Uterus (tissue), 4 donors: ENCODE measurements around the gene RGS7. TPM values are rescaled to one million over a fixed set of nuclear protein-coding genes. Genes with fewer than 3 reads are reported as not detected.

Experiments used
- DNase-seq, 2 donors: peaks; one replicate each; pipeline ENCODE4 v3.0.0-alpha.2; 2019 to 2020
- H3K27ac ChIP-seq, 2 donors: fragments of 200-600 bp; sonication (generic); 1 replicate in 1 of 2; 2 replicates in 1 of 2; pipeline ENCODE4 v1.5.1; 2016 to 2018
- H3K27me3 ChIP-seq, 2 donors: fragments of 200-600 bp; sonication (generic); one replicate each; pipeline ENCODE4 v1.5.1; 2018 to 2019; ENCODE audit warnings: control low read depth in 1 of 2
- H3K36me3 ChIP-seq, 2 donors: fragments of 200-600 bp; sonication (generic); one replicate each; pipeline ENCODE4 v1.5.1; 2019; ENCODE audit warnings: control low read depth in 1 of 2
- H3K4me1 ChIP-seq, 2 donors: fragments of 200-600 bp; sonication (generic); one replicate each; pipeline ENCODE4 v1.5.1; 2018 to 2019; ENCODE audit warnings: control low read depth in 1 of 2
- H3K4me3 ChIP-seq, 2 donors: fragments of 200-600 bp; sonication (generic); 1 replicate in 1 of 2; 2 replicates in 1 of 2; pipeline ENCODE4 v1.5.1; 2018 to 2019; ENCODE audit warnings: mild to moderate bottlenecking in 1 of 2
- H3K9me3 ChIP-seq, 2 donors: fragments of 200-600 bp; sonication (generic); one replicate each; pipeline ENCODE4 v1.5.1; 2019; ENCODE audit warnings: control low read depth in 1 of 2
- POLR2A ChIP-seq, 2 donors: fragments of 450-650 bp; IDR thresholded peaks; one replicate each; pipeline ENCODE4 v1.6.1; 2016; ENCODE audit warnings: antibody characterized with exemption in 2 of 2, mild to moderate bottlenecking in 1 of 2, moderate library complexity in 1 of 2
- intact Hi-C: fragments of 100-400 bp; cut with DNase I; formaldehyde crosslinking; loops from one replicate; pipeline ENCODE4 v1.15.1; 2023; ENCODE audit warnings: low total_unique reads
- total RNA-seq, 4 donors: library from RNA; depleted of rRNA in 3 of 4; stranded (reverse); fragments of >200 nt in 3 of 4; gene quantifications; one replicate each; pipeline versions ENCODE4 v1.1.0 to v1.2.4, GENCODE V29; 2014 to 2023
- TF ChIP-seq, protein P1 (sequence below), 4 experiments: fragments of 200-600 bp in 2 of 4; fragments of 450-650 bp in 2 of 4; sonication (generic) in 2 of 4; IDR thresholded peaks; one replicate each; pipeline ENCODE4 v1.5.1; 2016 to 2019; ENCODE audit warnings: antibody characterized with exemption in 4 of 4, mild to moderate bottlenecking in 2 of 4, moderate library complexity in 1 of 4
- donor health status: DM: yes; HTN: yes; CAD: no.

RGS7 gene
- total RNA-seq, 4 donors from 2014 or later: 0.62 TPM; not detected in 3

DNA sequence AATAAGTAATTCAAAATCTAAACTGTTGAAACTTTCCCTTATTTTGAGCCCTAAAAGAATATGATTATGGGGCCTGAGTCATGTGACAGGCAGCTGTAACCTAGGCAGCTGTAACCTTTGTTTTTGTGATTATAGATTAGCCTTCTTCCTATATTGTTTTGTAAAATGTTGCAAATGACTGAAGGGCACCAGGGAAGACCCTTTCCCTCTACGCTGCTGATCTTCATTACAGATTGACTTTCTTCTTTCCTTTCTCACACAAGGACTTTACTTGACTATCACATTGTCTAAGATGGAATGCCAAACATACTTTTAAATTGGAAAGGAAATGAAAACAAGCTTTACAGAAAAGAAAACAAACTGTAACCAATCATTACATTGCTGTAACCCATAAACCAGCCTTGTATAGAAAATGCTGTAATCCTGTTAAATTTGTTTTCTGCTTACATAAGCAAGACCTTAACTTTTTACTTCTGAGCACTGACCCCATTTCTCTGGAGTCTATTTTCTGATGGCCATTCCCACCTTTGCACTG is 242.2 kb downstream of the RGS7 start:
- H3K9me3 ChIP-seq: no peaks in the 10 kb centered on the region
- H3K36me3 ChIP-seq: no peaks in the 10 kb centered on the region
- no peak for DNase-seq
- intact Hi-C loops: no loop called here
- H3K4me1 ChIP-seq: no peaks in the 10 kb centered on the region
- no peak overlapping the region for H3K27ac ChIP-seq
- TF ChIP-seq, protein P1, sequence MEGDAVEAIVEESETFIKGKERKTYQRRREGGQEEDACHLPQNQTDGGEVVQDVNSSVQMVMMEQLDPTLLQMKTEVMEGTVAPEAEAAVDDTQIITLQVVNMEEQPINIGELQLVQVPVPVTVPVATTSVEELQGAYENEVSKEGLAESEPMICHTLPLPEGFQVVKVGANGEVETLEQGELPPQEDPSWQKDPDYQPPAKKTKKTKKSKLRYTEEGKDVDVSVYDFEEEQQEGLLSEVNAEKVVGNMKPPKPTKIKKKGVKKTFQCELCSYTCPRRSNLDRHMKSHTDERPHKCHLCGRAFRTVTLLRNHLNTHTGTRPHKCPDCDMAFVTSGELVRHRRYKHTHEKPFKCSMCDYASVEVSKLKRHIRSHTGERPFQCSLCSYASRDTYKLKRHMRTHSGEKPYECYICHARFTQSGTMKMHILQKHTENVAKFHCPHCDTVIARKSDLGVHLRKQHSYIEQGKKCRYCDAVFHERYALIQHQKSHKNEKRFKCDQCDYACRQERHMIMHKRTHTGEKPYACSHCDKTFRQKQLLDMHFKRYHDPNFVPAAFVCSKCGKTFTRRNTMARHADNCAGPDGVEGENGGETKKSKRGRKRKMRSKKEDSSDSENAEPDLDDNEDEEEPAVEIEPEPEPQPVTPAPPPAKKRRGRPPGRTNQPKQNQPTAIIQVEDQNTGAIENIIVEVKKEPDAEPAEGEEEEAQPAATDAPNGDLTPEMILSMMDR (IDR thresholded peaks at IDR 0.05): no peak
- TF ChIP-seq POLR2A (IDR thresholded peaks at IDR 0.05): no peak
- no peak overlapping the region for H3K4me3 ChIP-seq
- no peaks in the 10 kb centered on the region for H3K27me3 ChIP-seq

DNA sequence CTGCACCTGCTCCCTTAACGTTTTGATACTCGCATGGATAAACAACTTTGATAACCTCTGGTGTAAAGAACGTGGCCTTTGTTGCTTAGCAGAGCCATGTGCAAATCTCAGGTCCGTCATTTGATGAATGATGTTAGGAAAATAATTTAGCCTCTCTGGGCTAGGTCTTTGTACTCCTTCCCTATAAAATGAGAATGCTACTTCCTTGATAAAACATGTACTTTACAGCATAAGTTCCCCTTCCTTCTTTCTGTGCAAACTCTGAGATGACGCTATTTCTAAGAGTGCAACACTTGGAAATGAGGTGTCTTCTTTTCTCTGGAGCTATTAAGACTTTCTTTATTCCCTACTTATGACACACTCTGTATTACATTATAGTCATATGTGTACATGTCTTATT is 243.4 kb downstream of the RGS7 start:
- TF ChIP-seq, protein P1 (IDR thresholded peaks at IDR 0.05): no peak
- no peak for TF ChIP-seq POLR2A (IDR thresholded peaks at IDR 0.05)
- Histone ChIP-seq H3K4me3 (no peak overlapping the region), H3K9me3 (no peaks in the 10 kb centered on the region), H3K27me3 (no peaks in the 10 kb centered on the region), H3K4me1 (no peaks in the 10 kb centered on the region), H3K36me3 (no peaks in the 10 kb centered on the region), H3K27ac (no peak overlapping the region)
- intact Hi-C loops: no loop called here
- no peak for DNase-seq

DNA sequence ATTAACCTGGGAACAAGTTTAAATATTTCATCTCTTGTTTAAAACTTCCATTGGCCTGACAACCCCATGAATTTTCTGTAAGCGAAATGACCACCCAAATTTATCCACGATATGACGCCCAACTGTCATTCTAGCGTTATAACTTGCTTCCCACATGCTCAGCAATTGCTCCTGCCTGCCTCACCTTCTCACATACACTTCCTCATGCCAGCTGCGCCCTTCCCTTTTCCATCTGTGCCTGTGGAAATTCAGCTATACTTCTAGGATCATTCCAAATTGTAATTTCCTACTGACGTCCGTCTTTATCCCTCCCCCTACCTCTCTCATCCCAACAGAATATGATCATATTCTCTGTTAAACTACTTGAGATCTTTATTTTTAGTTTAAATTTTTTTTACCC is 248.0 kb downstream of the RGS7 start:
- Histone ChIP-seq H3K27ac (no peak overlapping the region), H3K36me3 (no peaks in the 10 kb centered on the region), H3K27me3 (no peaks in the 10 kb centered on the region), H3K9me3 (no peaks in the 10 kb centered on the region), H3K4me3 (no peak overlapping the region), H3K4me1 (no peaks in the 10 kb centered on the region)
- DNase-seq: no peak
- intact Hi-C loops: no loop called here
- TF ChIP-seq, protein P1 (IDR thresholded peaks at IDR 0.05): no peak

DNA sequence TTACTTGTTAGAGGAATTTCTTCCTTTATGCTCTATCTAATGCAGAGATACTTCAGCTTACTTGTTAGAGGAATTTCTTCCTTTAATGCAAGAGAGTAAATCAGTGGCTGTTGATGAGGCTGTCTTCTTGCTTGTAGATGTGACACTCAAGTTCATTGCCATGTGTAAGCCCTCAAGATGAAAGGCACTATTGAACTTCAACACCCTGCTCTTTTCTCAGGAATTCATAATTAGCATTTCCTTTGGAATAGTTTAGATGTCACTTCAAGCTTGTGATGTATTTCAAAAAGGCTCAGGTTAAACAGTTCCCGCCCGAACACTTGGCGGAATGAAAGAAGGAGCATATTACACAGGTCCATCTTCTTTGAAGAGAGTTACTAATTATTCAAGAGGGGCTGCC is 251.9 kb downstream of the RGS7 start:
- Histone ChIP-seq H3K9me3 (no peaks in the 10 kb centered on the region), H3K4me1 (no peaks in the 10 kb centered on the region), H3K27ac (no peak overlapping the region), H3K27me3 (no peaks in the 10 kb centered on the region), H3K36me3 (no peaks in the 10 kb centered on the region), H3K4me3 (no peak overlapping the region)
- no peak for TF ChIP-seq POLR2A (IDR thresholded peaks at IDR 0.05)
- DNase-seq: no peak
- intact Hi-C loops: no loop called here

DNA sequence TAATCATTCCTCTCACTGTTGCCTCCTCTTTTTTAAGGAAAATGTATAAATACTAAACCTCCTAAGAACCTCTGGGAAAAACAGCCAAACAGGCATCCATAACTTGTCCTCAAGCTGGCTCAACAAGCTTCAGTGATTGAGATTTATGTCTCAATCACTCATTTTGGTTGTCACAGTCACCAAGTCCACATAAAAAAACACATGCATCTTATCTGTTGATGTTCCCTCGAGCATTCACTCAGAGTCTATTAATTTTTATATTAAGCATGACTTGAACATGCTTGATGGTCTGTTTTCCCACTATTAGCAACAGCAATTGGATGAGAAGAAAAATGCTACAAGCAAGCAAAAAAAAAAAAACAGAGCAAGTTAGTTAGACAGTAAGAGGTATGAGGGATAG is 254.3 kb downstream of the RGS7 start:
- no peaks in the 10 kb centered on the region for H3K36me3 ChIP-seq
- H3K27ac ChIP-seq: no peak overlapping the region
- H3K27me3 ChIP-seq: no peaks in the 10 kb centered on the region
- intact Hi-C loops: no loop called here
- H3K4me1 ChIP-seq: no peaks in the 10 kb centered on the region
- DNase-seq: no peak
- no peaks in the 10 kb centered on the region for H3K9me3 ChIP-seq
- TF ChIP-seq, protein P1 (IDR thresholded peaks at IDR 0.05): no peak
- no peak for TF ChIP-seq POLR2A (IDR thresholded peaks at IDR 0.05)
- no peak overlapping the region for H3K4me3 ChIP-seq

DNA sequence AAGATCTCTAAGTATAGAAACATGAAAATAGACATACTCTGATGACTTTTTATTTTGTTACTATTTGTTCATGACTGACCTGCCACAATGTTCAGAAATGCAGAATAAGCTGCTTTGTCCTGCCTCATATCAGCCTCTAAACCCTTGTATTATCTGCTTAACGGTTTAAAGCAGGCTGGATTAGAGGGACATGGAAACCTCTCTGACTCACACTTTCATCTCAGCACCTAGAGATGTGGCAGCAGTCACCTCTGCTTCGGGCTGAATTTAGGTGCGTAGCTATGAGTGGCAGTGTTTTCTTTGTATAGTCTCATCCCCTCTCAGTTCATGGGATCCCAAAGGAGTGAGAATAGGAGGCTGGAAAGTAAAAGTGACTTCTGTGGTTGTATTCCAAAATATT is 255.4 kb downstream of the RGS7 start:
- no peaks in the 10 kb centered on the region for H3K36me3 ChIP-seq
- no peak overlapping the region for H3K27ac ChIP-seq
- H3K4me3 ChIP-seq: no peak overlapping the region
- intact Hi-C loops: no loop called here
- H3K9me3 ChIP-seq: no peaks in the 10 kb centered on the region
- no peak for TF ChIP-seq POLR2A (IDR thresholded peaks at IDR 0.05)
- TF ChIP-seq, protein P1 (IDR thresholded peaks at IDR 0.05): no peak
- DNase-seq: no peak
- H3K4me1 ChIP-seq: no peaks in the 10 kb centered on the region
- H3K27me3 ChIP-seq: no peaks in the 10 kb centered on the region
